EL (cell line): ENCODE results near the gene ZMIZ1.

ENCODE experiments used
- DNase-seq: peaks from one replicate; pipeline ENCODE4 v3.0.0-alpha.2; 2016

The ZMIZ1 gene, protein sequence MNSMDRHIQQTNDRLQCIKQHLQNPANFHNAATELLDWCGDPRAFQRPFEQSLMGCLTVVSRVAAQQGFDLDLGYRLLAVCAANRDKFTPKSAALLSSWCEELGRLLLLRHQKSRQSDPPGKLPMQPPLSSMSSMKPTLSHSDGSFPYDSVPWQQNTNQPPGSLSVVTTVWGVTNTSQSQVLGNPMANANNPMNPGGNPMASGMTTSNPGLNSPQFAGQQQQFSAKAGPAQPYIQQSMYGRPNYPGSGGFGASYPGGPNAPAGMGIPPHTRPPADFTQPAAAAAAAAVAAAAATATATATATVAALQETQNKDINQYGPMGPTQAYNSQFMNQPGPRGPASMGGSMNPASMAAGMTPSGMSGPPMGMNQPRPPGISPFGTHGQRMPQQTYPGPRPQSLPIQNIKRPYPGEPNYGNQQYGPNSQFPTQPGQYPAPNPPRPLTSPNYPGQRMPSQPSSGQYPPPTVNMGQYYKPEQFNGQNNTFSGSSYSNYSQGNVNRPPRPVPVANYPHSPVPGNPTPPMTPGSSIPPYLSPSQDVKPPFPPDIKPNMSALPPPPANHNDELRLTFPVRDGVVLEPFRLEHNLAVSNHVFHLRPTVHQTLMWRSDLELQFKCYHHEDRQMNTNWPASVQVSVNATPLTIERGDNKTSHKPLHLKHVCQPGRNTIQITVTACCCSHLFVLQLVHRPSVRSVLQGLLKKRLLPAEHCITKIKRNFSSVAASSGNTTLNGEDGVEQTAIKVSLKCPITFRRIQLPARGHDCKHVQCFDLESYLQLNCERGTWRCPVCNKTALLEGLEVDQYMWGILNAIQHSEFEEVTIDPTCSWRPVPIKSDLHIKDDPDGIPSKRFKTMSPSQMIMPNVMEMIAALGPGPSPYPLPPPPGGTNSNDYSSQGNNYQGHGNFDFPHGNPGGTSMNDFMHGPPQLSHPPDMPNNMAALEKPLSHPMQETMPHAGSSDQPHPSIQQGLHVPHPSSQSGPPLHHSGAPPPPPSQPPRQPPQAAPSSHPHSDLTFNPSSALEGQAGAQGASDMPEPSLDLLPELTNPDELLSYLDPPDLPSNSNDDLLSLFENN

DNA sequence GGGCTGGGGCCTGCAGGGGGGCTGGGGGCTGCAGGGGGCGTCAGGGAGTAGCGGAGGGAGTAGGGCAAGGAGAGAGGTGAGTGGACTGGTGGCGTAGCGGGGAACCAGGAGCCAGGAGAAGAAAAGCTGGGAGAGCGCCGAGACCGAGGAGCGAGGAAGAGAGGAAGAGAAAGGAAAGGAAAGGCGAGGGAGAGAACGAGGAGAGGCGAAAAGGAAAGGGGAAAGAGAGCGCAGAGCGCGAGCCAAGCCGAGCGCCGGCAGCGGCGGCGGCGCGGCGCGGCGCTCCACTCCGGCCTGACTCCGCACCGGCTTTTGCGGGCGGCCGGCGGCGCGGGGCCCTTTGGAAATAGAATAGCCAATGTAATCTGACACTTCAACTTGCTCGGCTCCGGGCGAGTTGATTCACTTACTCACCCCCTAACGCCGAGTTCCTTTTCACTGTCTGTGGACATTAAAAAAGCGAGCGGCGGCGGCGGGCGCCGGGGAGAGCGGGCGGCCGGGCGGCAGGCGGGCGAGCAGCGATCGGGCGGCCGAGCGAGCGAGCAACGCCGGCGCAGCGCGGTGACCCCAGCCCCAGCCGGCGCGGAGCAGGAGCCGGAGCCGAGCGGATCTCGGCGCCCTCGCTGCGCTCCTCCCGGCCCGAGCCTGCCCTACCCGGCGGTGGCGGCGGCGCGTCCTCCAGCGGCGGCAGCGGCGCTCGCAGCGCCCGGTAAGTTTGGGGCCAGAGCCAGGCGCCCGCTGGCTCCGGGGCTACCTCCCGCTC is at the start of gene ZMIZ1:
Gene ZMIZ1, plus strand, starts transcription at position 405 of the 763 bp plus-strand sequence. CDS start 132,667 bp downstream, outside the sequence.
- DNase-seq = peak; percentile 95

DNA sequence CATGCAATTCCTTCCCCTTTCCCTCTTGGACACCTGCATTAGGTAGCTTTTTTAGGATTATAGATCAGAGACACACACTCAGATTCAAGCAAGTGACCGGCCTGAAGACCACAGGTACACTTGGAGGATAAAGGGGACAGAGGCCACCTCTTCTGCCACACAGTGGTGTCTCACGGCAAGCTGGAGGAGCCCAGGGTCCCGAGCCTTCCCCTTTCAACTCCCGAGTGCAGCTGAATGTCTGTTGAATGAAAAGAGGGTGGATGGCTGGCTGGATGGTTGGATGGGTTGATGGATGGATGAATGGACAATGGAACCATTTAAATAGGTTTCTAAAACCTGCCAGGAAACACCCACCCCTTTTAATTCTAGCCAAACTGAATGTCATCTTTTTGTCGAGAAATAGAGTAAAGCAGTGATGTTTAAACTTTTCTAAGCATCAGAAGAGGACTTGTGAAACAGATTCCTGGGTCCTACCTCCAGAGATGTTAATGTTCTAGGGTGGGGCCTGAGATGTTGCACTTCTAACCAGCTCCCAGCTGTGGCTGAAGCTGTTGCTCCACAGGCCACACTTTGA is 49.2 kb upstream of the ZMIZ1 start:
- DNase-seq = no peak

DNA sequence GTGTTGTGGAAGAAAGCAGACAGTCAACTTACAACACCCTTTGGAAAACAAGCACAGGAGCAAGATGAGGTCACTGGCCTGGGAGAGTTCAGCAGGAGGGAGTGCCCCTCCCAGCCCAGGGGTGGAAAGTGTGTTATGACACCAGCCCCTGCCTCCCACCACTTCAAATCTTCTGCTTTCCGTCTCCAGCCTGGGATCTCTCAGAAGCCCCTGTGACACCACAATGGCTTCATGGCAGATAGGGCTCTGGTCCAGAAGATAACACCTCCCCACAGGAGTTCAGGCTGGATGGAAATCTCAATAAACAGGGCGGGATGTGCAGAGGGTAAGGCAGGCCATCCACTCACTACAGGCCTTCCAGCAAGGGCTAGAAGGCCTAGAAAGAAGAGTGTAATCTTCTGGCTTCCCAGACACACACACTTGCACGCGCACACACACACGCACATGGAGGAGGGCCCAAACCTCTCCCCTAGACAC is 48.7 kb upstream of the ZMIZ1 start:
- DNase-seq = no peak

DNA sequence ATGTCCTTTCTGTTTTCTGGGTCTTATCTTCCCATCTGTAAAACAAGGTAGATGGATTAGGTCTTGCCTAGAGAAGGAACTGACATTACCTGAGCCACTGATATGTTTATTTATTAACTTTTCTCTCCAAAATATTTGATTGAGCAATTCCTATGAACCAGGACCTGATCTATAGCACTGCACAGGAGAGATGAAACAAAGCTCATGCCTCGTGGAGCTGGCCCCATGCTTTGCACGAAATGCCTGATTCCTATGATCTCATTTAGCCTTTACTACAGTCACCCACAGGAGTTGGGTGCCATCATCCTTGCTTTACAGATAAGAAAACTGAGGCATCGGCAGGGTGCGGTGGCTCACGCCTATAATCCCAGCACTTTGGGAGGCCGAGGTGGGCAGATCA is 48.2 kb upstream of the ZMIZ1 start:
- no peak for DNase-seq

DNA sequence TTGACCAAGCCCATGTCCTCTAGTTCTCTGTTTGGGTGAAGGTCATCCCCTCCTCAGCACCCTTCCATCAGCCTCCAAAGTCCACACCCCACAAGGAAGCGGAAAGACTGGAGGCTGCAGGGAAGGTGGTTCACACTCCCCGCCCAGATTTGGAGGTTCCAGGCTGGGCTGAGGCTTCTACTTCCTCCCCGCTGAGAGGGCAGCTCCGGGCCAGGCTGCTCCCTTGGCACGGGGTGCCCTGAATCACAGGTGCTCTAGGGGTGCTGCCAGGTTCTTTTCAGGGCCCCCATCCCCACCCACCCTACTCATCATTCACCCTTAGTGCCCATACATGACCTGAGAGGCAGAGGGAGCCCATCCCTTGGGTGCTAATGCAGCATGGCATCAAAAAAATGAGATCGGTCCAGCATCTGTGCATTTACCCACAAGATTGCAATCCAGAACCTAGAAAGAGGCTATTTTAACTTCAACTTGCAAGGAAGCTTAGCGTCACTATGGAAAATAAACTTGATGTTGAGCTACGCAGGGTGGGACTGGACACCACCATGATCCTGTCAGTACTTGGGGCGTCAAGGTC is 47.3 kb upstream of the ZMIZ1 start:
- no peak for DNase-seq

DNA sequence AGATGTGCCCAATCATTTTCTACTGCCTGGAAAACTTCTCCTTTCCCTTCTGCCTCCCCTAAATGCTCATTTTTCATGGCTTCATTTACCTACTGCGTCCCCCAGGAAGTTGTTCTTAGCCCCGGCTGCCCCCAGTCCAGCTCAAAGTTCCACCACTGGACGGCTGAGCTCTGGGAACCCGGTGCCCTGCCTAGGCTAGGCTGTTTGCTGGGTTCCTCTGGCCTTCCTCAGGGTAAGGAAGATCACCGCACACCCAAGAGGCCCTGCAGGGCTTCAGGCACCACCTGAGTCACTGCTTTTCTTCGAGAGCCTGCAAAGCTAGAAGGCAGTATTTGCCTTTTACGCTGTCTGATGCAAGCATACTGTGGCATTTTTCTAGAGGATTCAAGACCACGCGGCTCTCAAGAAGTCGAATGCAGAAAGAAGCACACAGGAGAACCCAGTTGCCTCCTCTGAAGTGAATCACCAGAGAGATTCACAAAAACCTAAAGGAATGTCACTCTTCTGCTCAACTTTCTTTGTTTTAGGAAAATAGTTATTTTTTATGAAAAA is 46.7 kb upstream of the ZMIZ1 start:
- no peak for DNase-seq

DNA sequence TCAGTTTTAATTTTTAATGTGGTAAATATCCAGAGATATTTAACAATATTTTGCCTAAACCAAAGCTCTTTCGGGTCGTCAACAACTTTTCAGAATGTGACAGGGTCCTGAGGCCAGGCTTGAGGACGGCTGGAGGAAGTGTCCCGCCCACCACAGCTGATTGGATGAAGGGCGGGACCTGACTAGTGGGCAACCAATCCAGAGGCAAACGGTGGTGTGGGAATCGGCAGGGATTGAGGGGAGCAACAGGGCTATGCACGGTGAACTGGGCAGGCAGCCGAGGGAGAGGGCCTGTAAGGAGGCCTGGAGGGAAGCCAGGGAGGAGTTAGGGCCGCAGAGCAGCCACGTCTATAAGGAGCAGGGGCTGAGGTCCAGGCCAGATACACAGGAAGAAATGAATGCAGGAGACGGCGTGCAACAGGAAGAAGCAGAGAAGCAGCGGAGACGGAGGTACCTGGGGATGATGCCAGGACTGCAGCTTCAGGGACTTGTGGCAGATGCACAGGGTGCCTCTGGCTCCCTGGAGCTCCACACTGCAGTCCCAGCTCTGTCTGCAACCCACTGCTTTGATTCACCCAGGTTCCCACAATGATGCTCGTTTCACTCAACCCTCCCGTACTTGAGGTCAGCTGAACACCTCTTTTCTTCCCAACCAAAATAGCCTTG is 46.1 kb upstream of the ZMIZ1 start:
- peak; percentile 12 for DNase-seq

DNA sequence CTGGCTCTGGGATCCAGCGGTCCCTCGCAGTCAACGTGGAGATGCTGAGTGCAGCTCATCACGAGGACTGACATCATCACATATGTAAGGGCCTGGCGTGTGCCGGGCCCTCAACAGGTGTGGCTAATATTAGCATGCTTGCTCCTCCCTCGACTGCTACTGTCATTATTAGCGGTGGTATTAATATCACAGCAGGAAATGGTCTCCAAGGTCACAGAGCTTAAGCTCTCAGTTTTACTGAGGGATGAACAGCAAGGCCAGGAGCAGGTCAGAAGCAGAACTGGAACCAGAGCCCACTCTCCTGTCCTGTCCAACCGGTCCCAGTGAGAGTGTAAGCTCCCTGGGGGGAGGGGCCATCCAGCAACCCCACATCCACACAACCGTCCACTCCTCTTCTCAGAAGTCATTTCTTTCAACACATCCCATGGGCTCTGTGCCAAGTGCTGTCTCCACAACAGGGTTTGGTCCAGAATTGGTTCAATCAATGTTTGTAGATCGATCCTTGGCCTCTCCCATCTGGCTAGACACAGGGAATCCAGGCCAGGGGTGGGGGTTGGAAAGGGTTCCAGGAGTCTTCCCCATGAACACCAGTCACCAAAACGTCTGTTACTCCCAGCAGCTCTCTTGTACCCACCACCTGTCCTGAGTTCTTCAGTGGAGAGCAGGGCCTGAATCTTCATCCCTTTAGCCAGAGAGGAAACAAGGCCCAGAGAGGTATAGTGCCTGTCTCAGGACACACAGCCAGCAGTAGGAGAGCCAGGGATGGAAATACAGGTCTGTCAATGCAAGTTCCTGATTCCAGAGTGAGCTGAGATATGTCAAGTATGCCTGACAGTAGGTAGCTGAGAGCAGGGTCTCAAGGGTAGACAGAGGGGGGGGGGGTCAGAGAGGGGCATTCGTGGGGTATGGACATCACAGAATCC is 45.3 kb upstream of the ZMIZ1 start:
- DNase-seq = no peak

DNA sequence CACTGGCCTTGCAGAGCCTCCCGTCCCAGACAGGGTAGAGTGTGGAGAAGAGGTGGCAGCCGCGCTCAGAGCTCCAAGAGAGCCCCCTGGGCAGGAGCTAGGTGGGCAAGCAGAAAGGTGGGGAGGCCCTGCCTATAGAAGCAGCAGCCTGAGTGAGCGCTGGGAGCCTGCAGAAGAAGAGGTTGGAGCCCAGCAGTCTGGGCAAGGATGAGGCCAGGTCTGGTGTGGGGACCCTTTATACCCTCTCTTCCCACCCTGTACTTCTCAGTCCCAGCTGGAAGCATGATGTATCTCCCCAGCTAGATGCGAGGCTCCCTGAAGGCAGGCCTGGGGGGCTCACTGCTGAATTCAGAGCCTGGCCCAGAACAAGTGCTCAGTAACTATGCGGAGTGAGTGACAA is 44.5 kb upstream of the ZMIZ1 start:
- DNase-seq = no peak

DNA sequence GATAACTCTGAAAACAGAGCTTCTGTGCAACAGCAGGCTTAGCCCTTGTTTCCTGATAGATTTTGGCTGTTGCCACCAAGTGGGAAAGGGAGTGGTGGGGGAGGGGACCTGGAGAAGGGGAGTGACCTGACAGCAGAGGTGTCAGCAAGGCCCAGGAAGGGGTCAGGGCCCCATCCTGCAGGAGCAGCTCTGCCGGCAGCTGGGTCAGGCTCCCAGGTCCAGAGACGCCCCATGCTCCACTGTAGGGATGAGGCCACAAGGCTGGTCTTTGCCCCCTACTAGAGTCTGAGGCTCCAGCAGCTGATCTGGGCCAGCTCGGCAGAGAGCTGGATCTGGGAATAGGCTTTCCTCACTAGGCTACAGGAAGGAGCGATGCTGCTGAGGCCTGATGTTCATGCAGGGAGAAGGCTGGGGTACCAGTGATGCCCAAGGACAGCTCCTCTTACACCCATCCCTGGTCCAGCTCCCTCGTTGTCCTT is 44.0 kb upstream of the ZMIZ1 start:
- DNase-seq = no peak

DNA sequence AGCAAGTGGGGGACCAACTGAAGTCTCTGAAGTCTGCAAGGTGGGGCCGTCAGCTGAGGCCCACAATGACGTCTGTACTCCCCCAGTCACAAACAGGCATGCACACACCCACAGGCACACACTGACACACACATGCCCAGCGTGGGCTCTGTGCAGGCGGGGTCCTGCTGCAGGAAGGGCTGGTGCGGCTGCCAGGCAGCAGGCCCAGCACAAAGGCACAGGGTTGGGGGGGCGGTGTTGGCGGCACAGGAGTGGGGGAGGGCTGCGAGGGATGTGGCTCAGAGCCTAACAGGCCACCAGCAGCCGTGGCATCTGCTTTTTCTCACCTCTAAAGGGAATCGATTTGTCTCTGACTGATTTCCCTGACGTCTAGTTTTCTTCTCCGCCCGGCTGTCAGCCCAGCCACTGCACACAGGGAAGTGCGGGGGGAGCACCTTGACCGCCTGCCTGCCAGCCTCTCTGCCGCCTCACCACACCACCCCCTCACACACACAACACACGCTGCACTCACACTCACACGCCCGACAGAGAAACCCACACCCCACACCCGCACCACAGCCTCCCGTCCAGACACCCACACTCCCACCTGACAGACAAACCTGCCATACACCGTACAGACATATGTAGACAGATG is 43.5 kb upstream of the ZMIZ1 start:
- DNase-seq = no peak

DNA sequence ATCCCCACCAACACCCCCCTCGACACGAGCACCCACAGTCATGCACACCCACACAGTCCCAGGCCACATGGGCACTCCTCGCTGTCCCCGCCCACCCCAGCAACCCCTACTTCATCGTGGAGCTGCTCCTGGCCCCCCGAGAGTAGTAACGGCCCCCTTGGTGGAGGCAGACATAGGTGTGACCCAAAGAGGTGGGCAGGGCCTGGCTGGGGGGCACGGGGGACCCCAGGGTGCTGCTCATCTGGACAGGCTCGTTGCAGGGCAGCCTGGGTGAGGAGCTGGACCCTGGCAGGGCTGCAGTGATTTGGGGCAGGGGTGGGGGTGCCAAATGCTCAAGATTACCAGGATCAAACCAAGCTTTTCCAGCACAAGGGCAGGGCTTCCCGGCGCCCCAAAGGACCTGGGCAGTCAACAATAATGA is 42.4 kb upstream of the ZMIZ1 start:
- no peak for DNase-seq

DNA sequence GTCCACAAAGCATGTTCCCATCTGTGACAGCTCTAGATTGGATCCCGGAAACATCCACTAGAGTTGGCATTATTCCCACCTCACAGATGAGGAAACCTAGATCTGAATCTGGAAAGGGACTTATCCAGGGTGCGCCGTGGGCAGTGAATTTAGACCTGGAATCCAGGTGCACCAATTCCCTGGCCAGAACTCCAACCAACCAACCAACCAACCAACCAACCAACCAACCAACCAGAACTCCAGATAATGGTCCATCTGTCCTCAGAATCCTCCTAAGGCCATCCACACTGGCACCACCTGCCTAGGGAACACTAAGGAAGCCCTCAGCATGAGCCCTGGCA is 42.0 kb upstream of the ZMIZ1 start:
- DNase-seq = no peak

DNA sequence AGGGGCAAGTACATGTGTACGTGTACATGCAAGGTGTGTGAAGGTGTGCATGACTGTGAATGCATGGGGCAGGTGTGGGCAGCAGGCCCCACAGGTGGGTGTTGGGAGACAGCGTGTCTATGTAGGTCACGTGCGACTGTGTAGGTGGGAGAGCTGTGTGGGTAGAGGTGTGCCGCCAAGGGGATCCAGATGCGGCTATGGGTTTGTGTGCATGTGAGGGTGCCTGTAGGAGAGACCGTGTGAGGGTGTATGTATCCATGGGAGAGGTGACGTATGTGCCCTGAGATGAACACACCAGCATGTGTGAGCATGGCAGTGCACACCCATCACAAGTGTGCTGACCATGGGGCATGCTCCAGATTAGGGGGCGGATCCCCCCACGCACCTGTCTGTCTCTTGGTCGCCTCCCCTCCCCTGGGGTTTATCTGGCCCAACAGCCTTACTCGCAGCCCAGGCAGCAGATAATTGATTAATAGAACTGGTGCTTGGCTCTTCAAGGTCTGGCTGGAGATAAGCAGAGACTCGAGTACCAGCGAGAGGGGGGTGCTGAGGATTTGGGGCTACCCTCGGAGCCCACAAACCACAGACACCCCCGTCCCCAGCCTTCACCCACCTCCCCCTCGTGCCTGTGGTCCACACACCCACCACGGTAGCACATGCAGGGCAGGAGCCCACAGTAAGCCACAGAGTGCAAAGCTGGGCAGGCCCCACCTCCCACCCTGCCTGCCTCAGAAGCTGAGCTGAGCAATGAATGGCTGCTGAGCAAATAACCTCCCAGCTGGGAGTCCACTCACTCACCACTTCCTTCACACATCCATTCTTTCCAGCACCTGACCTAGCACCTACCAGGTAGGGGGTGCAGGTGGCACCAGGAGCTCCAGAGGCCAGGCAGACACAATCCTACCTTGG is 41.4 kb upstream of the ZMIZ1 start:
- no peak for DNase-seq

DNA sequence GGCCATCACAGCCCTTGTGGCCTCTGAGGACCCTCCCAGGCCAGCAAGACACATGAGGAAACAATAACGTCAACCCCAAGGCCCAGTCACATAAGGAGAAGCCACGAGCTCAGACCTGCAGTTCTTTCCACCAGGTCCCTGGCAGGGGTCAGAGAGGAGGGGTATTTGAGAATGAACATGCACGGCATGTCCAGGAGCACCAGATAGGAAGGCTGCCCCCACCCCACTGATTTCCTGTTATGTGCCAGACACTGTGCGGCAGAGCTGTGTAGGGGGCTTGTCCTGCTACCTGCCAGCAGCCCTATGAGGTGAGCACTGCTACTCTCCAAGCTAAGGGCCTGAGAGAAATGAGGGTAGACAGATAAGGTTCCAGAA is 40.7 kb upstream of the ZMIZ1 start:
- no peak for DNase-seq

DNA sequence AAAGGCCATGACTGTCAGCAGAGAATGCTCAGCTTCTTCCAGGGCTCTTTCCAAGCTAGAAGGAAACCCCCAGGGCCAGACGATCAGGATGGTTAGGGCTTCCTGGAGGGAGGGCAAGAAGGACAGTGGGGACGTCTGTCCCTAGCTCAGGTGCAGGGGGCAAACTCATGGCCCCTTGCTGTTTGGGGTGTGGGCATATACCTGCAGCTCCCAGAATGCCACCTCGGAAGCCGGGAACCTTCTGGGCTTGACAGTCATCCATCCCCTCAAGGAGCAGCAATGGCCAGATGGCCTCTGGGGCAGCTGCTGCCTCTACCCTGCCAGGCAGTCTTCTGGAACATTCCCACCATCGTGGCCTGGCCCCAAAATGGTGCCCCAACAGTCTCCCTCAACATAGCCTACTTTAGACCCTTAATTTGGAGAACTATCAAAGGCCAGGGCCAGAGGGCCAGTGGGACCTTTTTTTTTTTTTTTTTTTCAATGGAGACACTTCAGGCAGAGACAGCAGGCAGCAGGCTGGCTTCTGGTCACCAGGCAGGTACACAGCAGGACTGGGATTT is 40.2 kb upstream of the ZMIZ1 start:
- DNase-seq = no peak

DNA sequence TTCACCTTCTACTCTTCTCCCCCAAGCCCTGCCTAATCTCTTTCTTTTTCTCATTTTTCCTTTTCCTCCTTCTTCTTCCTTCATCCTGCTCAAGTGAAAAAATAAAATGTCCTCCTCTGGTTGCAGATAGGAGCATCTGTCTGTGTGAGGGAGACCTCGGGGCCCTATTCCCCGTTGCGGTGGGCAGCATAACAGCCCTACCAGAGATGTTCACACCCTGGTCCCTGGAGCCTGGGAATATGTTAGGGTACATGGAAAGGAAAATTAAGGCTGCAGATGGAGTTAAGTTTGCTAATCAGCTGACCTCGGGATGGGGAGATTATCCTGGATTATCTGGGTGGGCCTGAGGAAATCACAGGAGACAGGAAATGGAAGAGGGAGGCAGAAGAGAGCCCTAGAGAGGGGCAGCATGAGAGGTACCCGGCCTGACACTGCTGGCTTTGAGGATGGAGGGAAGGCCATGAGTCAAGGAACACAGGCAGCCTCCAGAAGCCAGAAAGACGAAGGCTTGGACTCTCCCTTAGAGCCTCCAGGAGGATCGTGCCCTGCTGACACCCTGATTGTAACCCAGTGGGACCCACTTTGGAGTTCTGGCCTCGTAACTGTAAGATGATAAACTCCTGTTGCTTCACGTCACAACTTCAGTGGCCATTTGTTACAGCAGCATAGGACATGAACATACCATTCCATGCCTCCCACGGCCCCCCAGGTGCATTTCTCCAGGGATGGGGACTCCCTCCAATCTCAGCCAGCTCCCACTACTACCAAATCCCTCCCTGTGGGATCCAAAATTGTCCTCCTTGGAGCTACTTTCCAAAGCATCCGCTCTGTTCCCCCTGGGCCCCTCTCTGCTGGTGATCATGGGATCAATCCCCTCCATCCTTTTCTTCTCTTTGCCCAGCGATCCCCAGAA is 39.0 kb upstream of the ZMIZ1 start:
- no peak for DNase-seq
